GM19372 (cell line): ENCODE data around the gene PSMG4.

Experiments
- ATAC-seq: cut with Tn5 transposase; IDR thresholded peaks from one replicate; pipeline ENCODE4 v1.9.1; 2021; ENCODE audit warnings: mild to moderate bottlenecking, low read depth, moderate library complexity; ENCODE audit not compliant: unreplicated experiment

Gene PSMG4

GRCh38 chr6:3287976-3288707 is 29.4 kb downstream of the PSMG4 start:
- ATAC-seq = no peak

GRCh38 chr6:3288711-3289663 is 30.2 kb downstream of the PSMG4 start:
- ATAC-seq = no peak

GRCh38 chr6:3289664-3290055 is 30.9 kb downstream of the PSMG4 start:
- ATAC-seq = no peak

- no peak for ATAC-seq
Measured at GRCh38 chr6:3290149-3290930, 31.6 kb downstream of the PSMG4 start.

GRCh38 chr6:3290931-3291211 is 32.1 kb downstream of the PSMG4 start:
- ATAC-seq = no peak

GRCh38 chr6:3291346-3291745 is 32.6 kb downstream of the PSMG4 start:
- ATAC-seq = no peak

- no peak for ATAC-seq
Measured at GRCh38 chr6:3291987-3292386, 33.2 kb downstream of the PSMG4 start.

- no peak for ATAC-seq
Measured at GRCh38 chr6:3292431-3293197, 33.9 kb downstream of the PSMG4 start.

GRCh38 chr6:3293271-3294155 is 34.8 kb downstream of the PSMG4 start:
- no peak for ATAC-seq

GRCh38 chr6:3294396-3294795 is 35.6 kb downstream of the PSMG4 start:
- no peak for ATAC-seq

- ATAC-seq = no peak
Measured at GRCh38 chr6:3294921-3295871, 36.4 kb downstream of the PSMG4 start.

- ATAC-seq = no peak
Measured at GRCh38 chr6:3296078-3296477, 37.3 kb downstream of the PSMG4 start.

GRCh38 chr6:3296537-3296936 is 37.8 kb downstream of the PSMG4 start:
- ATAC-seq = no peak

GRCh38 chr6:3297006-3297405 is 38.3 kb downstream of the PSMG4 start:
- no peak for ATAC-seq

- ATAC-seq = no peak
Measured at GRCh38 chr6:3297909-3298308, 39.2 kb downstream of the PSMG4 start.

- ATAC-seq = no peak
Measured at GRCh38 chr6:3299221-3299620, 40.5 kb downstream of the PSMG4 start.

GRCh38 chr6:3301506-3301905 is 42.8 kb downstream of the PSMG4 start:
- ATAC-seq = no peak

- ATAC-seq = no peak
Measured at GRCh38 chr6:3303795-3304411, 45.2 kb downstream of the PSMG4 start.
